Liver (tissue), 9 donors: ENCODE data around the gene TIGD1. TPM values are rescaled to one million over a fixed set of nuclear protein-coding genes. Genes with fewer than 3 reads are reported as not detected.

Source experiments
- DNase-seq: peaks from one replicate; pipeline ENCODE4 v3.0.0-alpha.2; 2017; ENCODE audit warnings: low spot score
- H3K27ac ChIP-seq, 2 donors: one replicate each; pipeline ENCODE4 v1.7.0; 2013; ENCODE audit warnings: inconsistent platforms in 2 of 2, low read length in 2 of 2, control low read depth in 1 of 2, low read depth in 1 of 2, mild to moderate bottlenecking in 1 of 2
- H3K27me3 ChIP-seq, 4 donors: one replicate each; pipeline versions ENCODE4 v1.6.1 to v1.7.0; 2013; ENCODE audit warnings: low read length in 3 of 4, inconsistent platforms in 1 of 4, mild to moderate bottlenecking in 1 of 4, moderate library complexity in 1 of 4; ENCODE audit not compliant: control insufficient read depth in 4 of 4, insufficient read depth in 4 of 4
- H3K36me3 ChIP-seq, 4 donors: one replicate each; pipeline versions ENCODE4 v1.6.1 to v1.7.0; 2013; ENCODE audit warnings: low read length in 3 of 4, mild to moderate bottlenecking in 3 of 4, low read depth in 1 of 4, moderate library complexity in 1 of 4; ENCODE audit not compliant: control insufficient read depth in 4 of 4, insufficient read depth in 3 of 4
- H3K4me1 ChIP-seq, 4 donors: one replicate each; pipeline versions ENCODE4 v1.6.1 to v1.7.0; 2013; ENCODE audit warnings: low read length in 3 of 4, mild to moderate bottlenecking in 3 of 4, moderate library complexity in 1 of 4; ENCODE audit not compliant: control insufficient read depth in 4 of 4, insufficient read depth in 4 of 4
- H3K4me3 ChIP-seq, 3 donors: one replicate each; pipeline versions ENCODE4 v1.6.1 to v1.7.0; 2013; ENCODE audit warnings: low read length in 3 of 3, control low read depth in 1 of 3, low read depth in 1 of 3, mild to moderate bottlenecking in 1 of 3
- H3K9ac ChIP-seq, 2 donors: one replicate each; pipeline ENCODE4 v1.7.0; 2013; ENCODE audit warnings: low read length in 2 of 2, mild to moderate bottlenecking in 2 of 2, moderate library complexity in 2 of 2, control low read depth in 1 of 2, low read depth in 1 of 2
- H3K9me3 ChIP-seq, 4 donors: one replicate each; pipeline versions ENCODE4 v1.6.1 to v1.7.0; 2013; ENCODE audit warnings: low read length in 3 of 4; ENCODE audit not compliant: control insufficient read depth in 4 of 4
- ATF3 ChIP-seq: IDR thresholded peaks from 2 replicates; pipeline ENCODE4 v1.6.1; 2016; ENCODE audit warnings: antibody characterized with exemption
- CTCF ChIP-seq: fragments of 150-350 bp; IDR thresholded peaks from 2 replicates; pipeline ENCODE4 v1.5.1; 2017; ENCODE audit warnings: improper control_type of control experiment, low read depth, low read length; ENCODE audit not compliant: missing input control
- EGR1 ChIP-seq, 2 donors: IDR thresholded peaks; 2 replicates each; pipeline ENCODE4 v1.6.1; 2016 to 2018; ENCODE audit warnings: antibody characterized with exemption in 2 of 2, low read depth in 2 of 2
- FOXA1 ChIP-seq: IDR thresholded peaks from 2 replicates; pipeline ENCODE4 v1.6.1; 2016; ENCODE audit warnings: antibody characterized with exemption
- FOXA2 ChIP-seq: IDR thresholded peaks from 2 replicates; pipeline ENCODE4 v1.6.1; 2016; ENCODE audit warnings: antibody characterized with exemption
- GABPA ChIP-seq, 2 donors: IDR thresholded peaks in 1 of 2; conservative IDR thresholded peaks in 1 of 2; 2 replicates each; pipeline ENCODE4 v1.6.1; 2016; ENCODE audit warnings: antibody characterized with exemption in 2 of 2, mild to moderate bottlenecking in 1 of 2, moderate library complexity in 1 of 2
- HNF4A ChIP-seq, 2 donors: conservative IDR thresholded peaks; 2 replicates each; pipeline ENCODE4 v1.6.1; 2016; ENCODE audit warnings: antibody characterized with exemption in 2 of 2, mild to moderate bottlenecking in 2 of 2
- HNF4G ChIP-seq: IDR thresholded peaks from 2 replicates; pipeline ENCODE4 v1.6.1; 2016; ENCODE audit warnings: antibody characterized with exemption
- JUND ChIP-seq, 2 donors: IDR thresholded peaks; 2 replicates each; pipeline ENCODE4 v1.6.1; 2016; ENCODE audit warnings: antibody characterized with exemption in 2 of 2
- MAX ChIP-seq: IDR thresholded peaks from 2 replicates; pipeline ENCODE4 v1.6.1; 2016; ENCODE audit warnings: antibody characterized with exemption
- NR2F2 ChIP-seq: IDR thresholded peaks from 2 replicates; pipeline ENCODE4 v1.6.1; 2016; ENCODE audit warnings: antibody characterized with exemption
- RAD21 ChIP-seq, 2 donors: IDR thresholded peaks; 2 replicates each; pipeline ENCODE4 v1.6.1; 2016; ENCODE audit warnings: antibody characterized with exemption in 2 of 2, mild to moderate bottlenecking in 2 of 2
- RXRA ChIP-seq, 2 donors: IDR thresholded peaks; 2 replicates each; pipeline ENCODE4 v1.6.1; 2017 to 2018; ENCODE audit warnings: antibody characterized with exemption in 2 of 2, mild to moderate bottlenecking in 1 of 2
- SP1 ChIP-seq: IDR thresholded peaks from 2 replicates; pipeline ENCODE4 v1.6.1; 2018; ENCODE audit warnings: antibody characterized with exemption, mild to moderate bottlenecking
- TAF1 ChIP-seq: conservative IDR thresholded peaks from 2 replicates; pipeline ENCODE4 v1.6.1; 2016; ENCODE audit warnings: antibody characterized with exemption, mild to moderate bottlenecking
- YY1 ChIP-seq: IDR thresholded peaks from 2 replicates; pipeline ENCODE4 v1.6.1; 2016; ENCODE audit warnings: antibody characterized with exemption, mild to moderate bottlenecking
- WGBS: extraction: QIAGEN DNeasy Blood & Tissue Kit; methylation state at CpG from one replicate; pipeline ENCODE4 v1.1.7; 2013; 5-methylcytosine and 5-hydroxymethylcytosine counted together
- polyA plus RNA-seq, 2 donors: library from polyadenylated mRNA; stranded (reverse) in 1 of 2; unstranded in 1 of 2; fragments of 200-250 nt in 1 of 2; fragments of >200 nt in 1 of 2; fragmentation: Nextera tagmentation in 1 of 2; extraction: Ambion mirVana in 1 of 2; gene quantifications; one replicate each; pipeline versions ENCODE4 v1.2.1 to v1.2.3, GENCODE V29; 2013 to 2015
- total RNA-seq, 2 donors: library from RNA; depleted of rRNA; stranded (reverse); fragments of >200 nt; gene quantifications; one replicate each; pipeline ENCODE4 v1.2.3, GENCODE V29; 2014
- TF ChIP-seq, protein P1 (sequence below): IDR thresholded peaks from 2 replicates; pipeline ENCODE4 v1.6.1; 2016; ENCODE audit warnings: antibody characterized with exemption
- TF ChIP-seq, protein P2 (sequence below): IDR thresholded peaks from 2 replicates; pipeline ENCODE4 v1.6.1; 2016; ENCODE audit warnings: antibody characterized with exemption, mild to moderate bottlenecking
- donor health status: healthy.
- donor health status: healthy.
- donor health status: healthy.
- donor health status: healthy.
- donor health status: healthy.

TIGD1 gene
- total and polyA plus RNA-seq, 4 donors, result 0.50 to 3.0 (median 1.7) TPM

- peaks cover 0 to 2% (median 0%) of the 10 kb centered on the region in 4 donors for H3K27me3 ChIP-seq
- DNase-seq, result no peak
- WGBS, result 77% methylated on average over 9 of the region's 9 CpGs
These were observed 19.6 kb downstream of the TIGD1 start for GRCh38 chr2:232530626-232531260.

More at GRCh38 chr2:232530626-232531260, 19.6 kb downstream of the TIGD1 start:
- Histone ChIP-seq H3K27ac (no peak overlapping the region), H3K9me3 (no peaks in the 10 kb centered on the region), H3K4me1 (no peaks in the 10 kb centered on the region), H3K4me3 (no peak overlapping the region), H3K36me3 (no peaks in the 10 kb centered on the region), H3K9ac (no peak overlapping the region)
- TF ChIP-seq RAD21 (IDR thresholded peaks at IDR 0.05), result no peak
- TF ChIP-seq TAF1, result no peak
- TF ChIP-seq FOXA1, result no peak
- TF ChIP-seq YY1, result no peak
- TF ChIP-seq FOXA2, result no peak
- TF ChIP-seq CTCF, result no peak
- TF ChIP-seq, protein P1, sequence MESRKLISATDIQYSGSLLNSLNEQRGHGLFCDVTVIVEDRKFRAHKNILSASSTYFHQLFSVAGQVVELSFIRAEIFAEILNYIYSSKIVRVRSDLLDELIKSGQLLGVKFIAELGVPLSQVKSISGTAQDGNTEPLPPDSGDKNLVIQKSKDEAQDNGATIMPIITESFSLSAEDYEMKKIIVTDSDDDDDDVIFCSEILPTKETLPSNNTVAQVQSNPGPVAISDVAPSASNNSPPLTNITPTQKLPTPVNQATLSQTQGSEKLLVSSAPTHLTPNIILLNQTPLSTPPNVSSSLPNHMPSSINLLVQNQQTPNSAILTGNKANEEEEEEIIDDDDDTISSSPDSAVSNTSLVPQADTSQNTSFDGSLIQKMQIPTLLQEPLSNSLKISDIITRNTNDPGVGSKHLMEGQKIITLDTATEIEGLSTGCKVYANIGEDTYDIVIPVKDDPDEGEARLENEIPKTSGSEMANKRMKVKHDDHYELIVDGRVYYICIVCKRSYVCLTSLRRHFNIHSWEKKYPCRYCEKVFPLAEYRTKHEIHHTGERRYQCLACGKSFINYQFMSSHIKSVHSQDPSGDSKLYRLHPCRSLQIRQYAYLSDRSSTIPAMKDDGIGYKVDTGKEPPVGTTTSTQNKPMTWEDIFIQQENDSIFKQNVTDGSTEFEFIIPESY, result no peak
- TF ChIP-seq NR2F2, result no peak
- no peak for TF ChIP-seq EGR1 (IDR thresholded peaks at IDR 0.05; ENCODE audit: low read depth in 2 of 2)
- TF ChIP-seq SP1, result no peak
- no peak for TF ChIP-seq ATF3
- no peak for TF ChIP-seq JUND (IDR thresholded peaks at IDR 0.05)
- TF ChIP-seq HNF4A (conservative IDR thresholded peaks at IDR 0.05), result no peak
- TF ChIP-seq, protein P2, sequence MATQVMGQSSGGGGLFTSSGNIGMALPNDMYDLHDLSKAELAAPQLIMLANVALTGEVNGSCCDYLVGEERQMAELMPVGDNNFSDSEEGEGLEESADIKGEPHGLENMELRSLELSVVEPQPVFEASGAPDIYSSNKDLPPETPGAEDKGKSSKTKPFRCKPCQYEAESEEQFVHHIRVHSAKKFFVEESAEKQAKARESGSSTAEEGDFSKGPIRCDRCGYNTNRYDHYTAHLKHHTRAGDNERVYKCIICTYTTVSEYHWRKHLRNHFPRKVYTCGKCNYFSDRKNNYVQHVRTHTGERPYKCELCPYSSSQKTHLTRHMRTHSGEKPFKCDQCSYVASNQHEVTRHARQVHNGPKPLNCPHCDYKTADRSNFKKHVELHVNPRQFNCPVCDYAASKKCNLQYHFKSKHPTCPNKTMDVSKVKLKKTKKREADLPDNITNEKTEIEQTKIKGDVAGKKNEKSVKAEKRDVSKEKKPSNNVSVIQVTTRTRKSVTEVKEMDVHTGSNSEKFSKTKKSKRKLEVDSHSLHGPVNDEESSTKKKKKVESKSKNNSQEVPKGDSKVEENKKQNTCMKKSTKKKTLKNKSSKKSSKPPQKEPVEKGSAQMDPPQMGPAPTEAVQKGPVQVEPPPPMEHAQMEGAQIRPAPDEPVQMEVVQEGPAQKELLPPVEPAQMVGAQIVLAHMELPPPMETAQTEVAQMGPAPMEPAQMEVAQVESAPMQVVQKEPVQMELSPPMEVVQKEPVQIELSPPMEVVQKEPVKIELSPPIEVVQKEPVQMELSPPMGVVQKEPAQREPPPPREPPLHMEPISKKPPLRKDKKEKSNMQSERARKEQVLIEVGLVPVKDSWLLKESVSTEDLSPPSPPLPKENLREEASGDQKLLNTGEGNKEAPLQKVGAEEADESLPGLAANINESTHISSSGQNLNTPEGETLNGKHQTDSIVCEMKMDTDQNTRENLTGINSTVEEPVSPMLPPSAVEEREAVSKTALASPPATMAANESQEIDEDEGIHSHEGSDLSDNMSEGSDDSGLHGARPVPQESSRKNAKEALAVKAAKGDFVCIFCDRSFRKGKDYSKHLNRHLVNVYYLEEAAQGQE, result no peak
- TF ChIP-seq GABPA (IDR thresholded peaks at IDR 0.05 in 1 of 2, conservative IDR thresholded peaks at IDR 0.05 in 1 of 2), result no peak
- no peak for TF ChIP-seq RXRA (IDR thresholded peaks at IDR 0.05)
- TF ChIP-seq HNF4G, result no peak
- no peak for TF ChIP-seq MAX
